GM21367 (cell line): Measurements from ENCODE around the gene CTDSPL2.
"Not testable (repeated sequence)": the region's sequence is repeated elsewhere in the genome, so short reads cannot be mapped to it uniquely, and the experiment has no call there.

Source experiments
- ATAC-seq: cut with Tn5 transposase; IDR thresholded peaks from one replicate; pipeline ENCODE4 v1.9.1; 2021; ENCODE audit not compliant: unreplicated experiment

The CTDSPL2 gene

DNA sequence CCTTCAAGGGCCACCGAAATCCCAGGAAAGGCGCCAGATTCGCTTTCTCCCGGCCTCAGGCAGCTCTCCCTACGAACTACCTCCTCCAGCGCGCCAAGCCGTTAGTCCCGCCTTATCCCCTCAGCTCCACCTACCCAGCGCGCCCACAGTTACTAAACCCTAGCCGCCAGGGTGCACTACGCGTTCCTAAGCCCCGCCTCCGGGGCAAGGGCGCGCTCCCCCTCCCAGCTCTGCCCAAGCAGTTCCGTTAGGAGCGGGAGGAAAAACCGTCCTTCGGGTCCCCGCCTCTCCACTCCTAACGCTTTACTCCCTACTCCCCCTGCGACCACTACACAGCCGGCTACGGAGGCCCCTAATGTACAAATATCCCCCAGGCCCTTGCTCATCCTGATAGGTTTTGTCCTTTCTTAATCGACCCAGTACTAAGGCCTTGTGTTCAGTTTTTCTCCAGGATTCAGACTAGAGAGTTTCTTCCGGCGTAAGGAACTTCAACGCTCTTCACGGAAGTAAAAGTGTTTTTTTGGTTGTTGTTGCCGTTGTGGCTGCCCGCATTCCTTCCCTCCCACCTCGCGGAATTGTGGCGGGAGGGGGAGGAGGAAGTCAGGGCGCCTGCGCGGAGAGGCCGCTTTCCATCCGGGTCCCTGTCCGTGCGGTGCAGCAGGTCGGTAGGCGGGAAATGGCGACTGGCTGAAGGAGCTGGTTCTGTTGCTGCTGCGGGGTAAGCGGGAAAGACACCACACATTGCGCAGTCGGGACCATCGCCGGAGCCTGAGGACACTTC is at the start of gene CTDSPL2:
Gene CTDSPL2 (plus strand): TSS at position 655 of the 781 bp plus-strand sequence. CDS start 31,386 bp downstream, outside the sequence.
- ATAC-seq: peak; percentile 89

- ATAC-seq: no peak
Observed at GRCh38 chr15:44381236-44381635, 46.2 kb upstream of the CTDSPL2 start.

- ATAC-seq: no peak
Observed at GRCh38 chr15:44385344-44385942, 42.0 kb upstream of the CTDSPL2 start.

DNA sequence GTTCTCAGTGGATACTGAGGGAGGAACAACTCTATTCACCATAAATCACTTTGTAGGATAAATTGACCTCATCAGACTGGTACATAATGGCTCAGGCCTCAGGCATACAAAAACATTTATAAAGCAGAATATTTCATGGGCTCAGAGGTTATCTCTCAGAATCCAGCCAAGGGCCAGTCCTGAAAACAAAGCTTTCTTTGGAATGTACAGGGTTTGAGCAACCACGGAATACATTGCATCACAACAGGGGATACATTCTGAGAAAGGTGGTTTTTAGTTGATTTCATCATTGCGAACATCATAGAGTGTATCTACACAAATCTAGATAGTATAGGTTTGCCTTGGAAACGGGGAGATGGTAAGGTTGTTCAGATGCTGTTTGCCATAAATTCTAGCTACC is 33.4 kb upstream of the CTDSPL2 start:
- no peak for ATAC-seq

DNA sequence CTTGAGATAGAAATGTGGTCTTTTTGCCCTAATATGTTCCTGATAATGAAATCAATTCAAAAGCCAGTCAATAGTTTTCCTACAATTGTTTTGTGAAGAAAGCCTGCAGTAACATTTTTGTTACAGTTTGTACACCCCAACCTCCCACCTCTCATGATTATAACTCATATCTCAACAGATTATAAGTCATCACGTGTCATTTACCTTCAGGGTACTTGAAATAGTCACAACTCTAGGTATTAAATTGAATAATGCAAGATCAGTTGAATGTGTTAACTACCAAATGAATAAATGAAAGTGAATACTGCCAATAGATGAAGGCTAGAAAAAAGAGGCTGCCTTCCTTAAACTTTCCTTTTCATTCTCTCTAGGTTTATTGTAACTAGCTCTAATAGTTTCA is 32.9 kb upstream of the CTDSPL2 start:
- ATAC-seq: no peak

- ATAC-seq: no peak
Observed at GRCh38 chr15:44397869-44398268, 29.6 kb upstream of the CTDSPL2 start.

GRCh38 chr15:44414001-44414400 is 13.4 kb upstream of the CTDSPL2 start:
- no peak for ATAC-seq

GRCh38 chr15:44427756-44428724 is 611 bp downstream of the CTDSPL2 start:
- peak; percentile 10 for ATAC-seq

DNA sequence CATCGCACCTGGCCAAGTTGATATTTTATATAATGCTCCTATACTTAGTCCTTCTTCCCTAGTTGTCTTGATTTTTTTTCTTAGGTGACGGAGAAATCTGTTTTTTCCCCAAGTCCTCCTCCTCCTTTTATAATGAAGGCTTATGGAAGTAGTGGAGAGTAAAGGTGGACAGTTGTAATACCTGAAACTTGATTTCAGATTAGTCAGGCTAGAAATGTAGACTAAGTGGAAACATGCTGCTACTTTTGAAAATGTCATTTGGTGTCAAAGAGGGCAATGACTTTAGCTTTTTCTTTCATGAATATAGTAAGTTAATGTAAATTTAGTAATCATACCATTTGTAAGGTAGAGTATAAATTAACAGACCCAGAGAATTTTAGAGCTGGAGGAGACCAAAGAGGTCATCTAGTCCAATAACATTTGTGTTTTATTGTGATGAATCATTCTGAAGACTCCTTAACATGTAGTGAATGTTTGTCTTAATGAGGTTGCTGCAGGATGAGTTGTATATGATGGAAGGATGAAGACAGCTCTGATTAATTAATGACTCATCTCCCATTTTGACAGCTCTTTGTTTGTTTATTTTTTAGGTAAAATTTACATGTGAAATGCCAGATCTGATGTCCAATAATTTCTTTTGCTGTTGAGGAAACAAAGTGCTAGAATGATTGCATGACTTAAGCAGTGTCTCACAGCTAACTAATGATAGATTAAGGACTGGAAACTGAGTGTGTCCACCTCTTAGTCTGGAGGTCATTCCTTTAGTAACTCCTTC is 8.7 kb downstream of the CTDSPL2 start:
- ATAC-seq: no peak

GRCh38 chr15:44438402-44438801 is 11.0 kb downstream of the CTDSPL2 start:
- ATAC-seq: no peak

GRCh38 chr15:44441095-44441501 is 13.7 kb downstream of the CTDSPL2 start:
- no peak for ATAC-seq

- ATAC-seq: no peak
Observed at GRCh38 chr15:44443515-44443914, 16.1 kb downstream of the CTDSPL2 start.

GRCh38 chr15:44447772-44448376 is 20.4 kb downstream of the CTDSPL2 start:
- no peak for ATAC-seq

DNA sequence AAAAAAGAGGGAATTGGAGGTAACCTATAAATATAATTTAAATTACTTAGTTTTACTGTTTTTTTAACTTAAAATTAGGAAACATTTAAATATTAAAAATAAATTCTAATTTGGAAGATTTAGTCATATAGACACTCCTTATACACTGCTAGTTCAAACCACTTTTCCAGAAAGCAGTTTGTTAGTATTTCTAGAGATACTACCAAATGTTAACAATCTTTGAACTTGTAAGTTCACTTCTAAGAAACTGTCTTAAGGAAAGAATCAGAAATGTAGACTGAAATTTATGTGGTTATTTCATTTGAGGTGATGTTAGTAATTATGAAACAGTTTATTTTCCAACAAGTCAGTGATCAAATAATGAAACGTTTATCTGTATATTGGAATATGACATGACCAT is 22.7 kb downstream of the CTDSPL2 start:
- no peak for ATAC-seq

DNA sequence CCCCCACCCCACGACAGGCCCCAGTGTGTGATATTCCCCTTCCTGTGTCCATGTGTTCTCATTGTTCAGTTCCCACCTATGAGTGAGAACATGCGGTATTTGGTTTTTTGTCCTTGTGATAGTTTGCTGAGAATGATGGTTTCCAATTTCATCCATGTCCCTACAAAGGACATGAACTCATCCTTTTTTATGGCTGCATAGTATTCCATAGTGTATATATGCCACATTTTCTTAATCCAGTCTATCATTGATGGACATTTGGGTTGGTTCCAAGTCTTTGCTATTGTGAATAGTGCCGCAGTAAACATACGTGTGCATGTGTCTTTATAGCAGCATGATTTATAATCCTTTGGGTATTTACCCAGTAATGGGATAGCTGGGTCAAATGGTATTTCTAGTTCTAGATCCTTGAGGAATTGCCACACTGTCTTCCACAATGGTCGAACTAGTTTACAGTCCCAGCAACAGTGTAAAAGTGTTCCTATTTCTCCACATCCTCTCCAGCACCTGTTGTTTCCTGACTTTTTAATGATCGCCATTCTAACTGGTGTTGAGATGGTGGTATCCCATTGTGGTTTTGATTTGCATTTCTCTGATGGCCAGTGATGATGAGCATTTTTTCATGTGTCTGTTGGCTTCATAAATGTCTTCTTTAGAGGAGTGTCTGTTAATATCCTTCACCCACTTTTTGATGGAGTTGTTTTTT is 26.3 kb downstream of the CTDSPL2 start:
- not testable (repeated sequence) for ATAC-seq

DNA sequence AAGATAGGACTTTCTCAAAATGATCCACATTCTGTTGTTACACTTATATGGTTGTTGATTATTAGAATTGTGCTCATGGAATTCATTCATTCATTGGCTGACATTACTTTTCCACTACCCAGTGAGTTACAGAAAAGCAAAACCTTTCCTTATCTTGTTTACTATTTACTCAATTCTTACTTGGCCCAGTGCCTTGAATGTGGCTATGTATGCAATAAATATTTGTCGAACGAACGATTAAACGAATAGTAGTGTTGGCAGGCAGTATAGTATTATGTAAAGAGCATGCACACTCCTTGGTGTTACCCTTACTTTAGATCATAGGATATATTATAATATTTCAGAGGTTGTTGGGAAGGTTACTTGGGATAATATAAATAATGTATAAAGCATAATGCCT is 31.0 kb downstream of the CTDSPL2 start:
- no peak for ATAC-seq

- no peak for ATAC-seq
Observed at GRCh38 chr15:44468709-44469385, 41.4 kb downstream of the CTDSPL2 start.

DNA sequence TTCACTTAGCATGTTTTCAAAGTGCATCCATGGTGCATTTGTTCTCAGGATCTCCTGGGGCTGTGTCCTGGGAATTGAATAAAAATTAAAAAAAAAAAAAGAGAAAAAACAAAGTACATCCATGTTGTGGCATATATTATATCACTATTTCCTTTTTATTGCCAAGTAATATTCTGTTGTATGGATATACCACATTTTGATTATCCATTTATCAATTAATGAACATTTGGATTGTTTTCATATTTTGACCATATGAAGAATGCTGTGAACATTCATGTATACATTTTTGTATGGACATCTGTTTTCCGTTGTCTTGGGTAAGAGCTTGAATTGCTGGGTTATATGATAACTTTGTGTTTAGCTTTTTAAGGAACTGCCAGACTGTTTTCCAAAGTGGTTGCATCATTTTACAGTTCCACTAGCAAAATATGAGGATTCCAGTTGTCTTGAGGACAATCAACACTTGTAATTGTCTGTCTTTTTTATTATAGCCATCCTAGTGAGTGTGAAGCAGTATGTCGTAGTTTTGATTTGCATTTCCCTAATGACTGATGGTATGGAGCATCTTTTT is 44.5 kb downstream of the CTDSPL2 start:
- no peak for ATAC-seq

DNA sequence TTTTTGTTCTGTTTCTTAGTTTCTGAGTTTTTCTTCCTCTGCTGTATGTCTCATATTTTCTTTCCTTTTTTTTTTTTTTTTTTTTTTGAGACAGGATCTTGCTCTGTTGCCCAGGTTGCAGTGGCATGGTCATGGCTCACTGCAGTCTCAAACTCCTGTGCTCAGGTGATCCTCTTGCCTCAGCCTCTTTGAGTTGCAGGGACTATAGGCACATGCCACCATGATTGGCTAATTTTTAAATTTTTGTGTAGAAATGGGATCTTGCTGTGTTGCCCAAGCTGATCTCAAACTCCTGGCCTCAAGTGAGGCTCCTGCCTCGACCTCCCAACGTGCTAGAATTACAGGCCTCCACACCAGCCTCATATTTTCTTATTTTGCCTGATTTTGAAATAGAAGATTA is 51.9 kb downstream of the CTDSPL2 start:
- no peak for ATAC-seq
